ENCODE results near the gene NAALADL2. TPM values are rescaled to one million over a fixed set of nuclear protein-coding genes. Genes with fewer than 3 reads are reported as not detected.

The NAALADL2 gene
- total and polyA plus RNA-seq, 2 of the 4 experiments (the other 2 are of a cell fraction), result 3.8 to 19.2 TPM

GRCh38 chr3:175580318-175580717 lies 721.2 kb downstream of the NAALADL2 start:
- Histone ChIP-seq H2BK20ac (ENCODE audit: low read depth, low read length) (no peak overlapping the region), H2AK5ac (ENCODE audit: low read depth, low read length) (no peak overlapping the region), H3K27ac (ENCODE audit: insufficient read depth, low read length) (no peak overlapping the region), H2BK5ac (ENCODE audit: low read depth, low read length, poor library complexity, severe bottlenecking) (no peak overlapping the region), H3K4me1 (ENCODE audit: control insufficient read depth, insufficient read depth, low read length) (no peaks in the 10 kb centered on the region), H3K4me2 (ENCODE audit: low read depth, low read length) (no peak overlapping the region), H3K9ac (ENCODE audit: low read depth, low read length) (no peak overlapping the region), H4K8ac (ENCODE audit: low read depth in 2 of 2, low read length in 2 of 2) (no peak overlapping the region), H3K56ac (ENCODE audit: extremely low read depth, insufficient read depth, low read length) (no peak overlapping the region), H3K18ac (ENCODE audit: low read depth, low read length) (no peak overlapping the region), H3K9me1 (ENCODE audit: insufficient read depth, low read length) (no peaks in the 10 kb centered on the region), H4K91ac (ENCODE audit: insufficient read depth, low read depth, low read length) (no peak overlapping the region), H4K5ac (ENCODE audit: low read depth, low read length) (no peak overlapping the region), H2BK120ac (ENCODE audit: low read depth, low read length) (no peak overlapping the region), H3K79me1 (ENCODE audit: low read depth in 1 of 2, low read length in 2 of 2) (no peaks in the 10 kb centered on the region), H3K27me3 (ENCODE audit: control insufficient read depth, insufficient read depth, low read length) (no peaks in the 10 kb centered on the region), H2BK15ac (ENCODE audit: low read depth, low read length) (no peak overlapping the region), H3K23ac (ENCODE audit: low read depth, low read length) (no peak overlapping the region), H3K4ac (ENCODE audit: low read depth, low read length) (no peak overlapping the region), H3K14ac (replicated peaks; ENCODE audit: low read depth, low read length) (no peak overlapping the region), H2AFZ (replicated peaks; ENCODE audit: low read length, poor library complexity) (no peak overlapping the region), H3K4me3 (ENCODE audit: insufficient read depth, low read depth, low read length) (no peak overlapping the region), H3K9me3 (ENCODE audit: control insufficient read depth, insufficient read depth, low read length) (no peaks in the 10 kb centered on the region), H2AK9ac (replicated peaks; ENCODE audit: low read depth, low read length, poor library complexity) (no peak overlapping the region), H3K36me3 (ENCODE audit: control insufficient read depth, insufficient read depth, low read length) (no peaks in the 10 kb centered on the region), H4K20me1 (ENCODE audit: insufficient read depth, low read length) (no peaks in the 10 kb centered on the region)
- dilution Hi-C loops (cut with HindIII; ENCODE audit: low sequenced_read_pairs, unreplicated experiment), result no loop called here
- no CpG with 5 or more reads among the region's 1 CpG for WGBS, 2 experiments (ENCODE audit: extremely low coverage in 2 of 2, insufficient read length in 1 of 2)
- in situ Hi-C loops (cut with MboI; ENCODE audit: low sequenced_read_pairs), result no loop called here
- ChIA-PET CTCF (no interaction called here), POLR2A (ENCODE audit: unreplicated experiment) (no interaction called here)
- ATAC-seq (ENCODE audit: low read depth) (no peak), DNase-seq (no peak)
- BruUV-seq (replicated peaks), result no TSS peak
- TF ChIP-seq FOS (IDR thresholded peaks at IDR 0.05; ENCODE audit: low read depth, low read length) (no peak), CTCF (conservative IDR thresholded peaks at IDR 0.05; ENCODE audit: low read depth, low read length) (no peak), RFX5 (IDR thresholded peaks at IDR 0.05; ENCODE audit: low read depth, low read length) (no peak), ELK1 (IDR thresholded peaks at IDR 0.05; ENCODE audit: borderline replicate concordance, low read depth, low read length) (no peak), RAD21 (IDR thresholded peaks at IDR 0.05; ENCODE audit: low read length) (no peak), MXI1 (IDR thresholded peaks at IDR 0.05; ENCODE audit: borderline replicate concordance, low read depth, low read length) (no peak), MAZ (IDR thresholded peaks at IDR 0.05; ENCODE audit: borderline replicate concordance, low read depth, low read length) (no peak), SMC3 (IDR thresholded peaks at IDR 0.05; ENCODE audit: low read depth, low read length) (no peak), NFE2L2 (IDR thresholded peaks at IDR 0.05; ENCODE audit: low read depth, low read length) (no peak), MAFK (IDR thresholded peaks at IDR 0.05; ENCODE audit: low read depth, low read length) (no peak), USF2 (IDR thresholded peaks at IDR 0.05; ENCODE audit: low read depth, low read length) (no peak), CHD1 (IDR thresholded peaks at IDR 0.05; ENCODE audit: low read depth, low read length) (no peak), CEBPB (IDR thresholded peaks at IDR 0.05; ENCODE audit: low read depth, low read length) (no peak)
- intact Hi-C loops (cut with micrococcal nuclease), result no loop called here

Data from IMR-90 (cell line).